Measurements from ENCODE around the gene CA12. TPM values are rescaled to one million over a fixed set of nuclear protein-coding genes. Genes with fewer than 3 reads are reported as not detected.

CA12 gene
- total RNA-seq, 1 experiment from 2014 or later: 2.8 TPM

DNA sequence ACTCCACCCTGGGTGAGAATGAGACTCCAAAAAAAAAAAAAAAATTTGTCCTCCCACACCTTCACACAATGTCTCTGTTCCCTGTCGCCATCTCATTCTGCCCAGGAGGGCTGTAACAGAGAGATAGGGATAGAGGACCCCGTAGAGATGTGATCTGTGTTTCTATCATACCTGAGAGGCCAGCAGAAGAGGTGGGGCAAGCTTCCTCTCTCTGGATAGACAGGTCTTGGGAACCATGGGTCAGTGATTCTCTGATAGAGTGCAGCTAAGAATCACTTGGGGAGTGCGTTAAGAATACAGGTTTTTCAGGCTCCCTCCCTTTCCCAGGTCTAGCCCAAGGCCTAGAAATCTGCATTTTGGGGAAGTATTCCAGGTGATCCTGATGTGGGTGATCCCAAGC lies 8.3 kb downstream of the CA12 start:
- ChIA-PET POLR2A (no interaction called here), CTCF (no interaction called here)
- Mint-ChIP-seq H3K9me3 (no peaks in the 10 kb centered on the region), H3K4me3 (no peak overlapping the region), H3K4me1 (peaks cover 28% of the 10 kb centered on the region), H3K27me3 (ENCODE audit: low read depth) (0 out of 2 replicates have a peak, but pooled peaks cover 3% of the 10 kb centered on the region), H3K27ac (no peak overlapping the region), H3K36me3 (no peaks in the 10 kb centered on the region)
- no peak for DNase-seq (ENCODE audit: low spot score)
- no peak for ATAC-seq
- TF ChIP-seq GABPB1 (CRISPR knock-in tag; IDR thresholded peaks at IDR 0.05): no peak
- no peak for TF ChIP-seq ZNF138 (CRISPR knock-in tag; conservative IDR thresholded peaks at IDR 0.05)
- no peak for TF ChIP-seq HMGA2 (CRISPR knock-in tag; IDR thresholded peaks at IDR 0.05)
- no peak for TF ChIP-seq ARID4B (CRISPR knock-in tag; IDR thresholded peaks at IDR 0.05; ENCODE audit: borderline replicate concordance)
- no peak for TF ChIP-seq NFATC4 (CRISPR knock-in tag; IDR thresholded peaks at IDR 0.05)
- TF ChIP-seq TP53 (CRISPR knock-in tag; IDR thresholded peaks at IDR 0.05): no peak
- TF ChIP-seq RORB (CRISPR knock-in tag; IDR thresholded peaks at IDR 0.05): no peak
- no peak for TF ChIP-seq CREB1 (CRISPR knock-in tag; IDR thresholded peaks at IDR 0.05)
- no peak for TF ChIP-seq MAX (CRISPR knock-in tag; IDR thresholded peaks at IDR 0.05)
- TF ChIP-seq HMGXB4 (CRISPR knock-in tag; IDR thresholded peaks at IDR 0.05): no peak
- no peak for TF ChIP-seq PRRX2 (CRISPR knock-in tag; IDR thresholded peaks at IDR 0.05)
- no peak for TF ChIP-seq IRF1 (CRISPR knock-in tag; IDR thresholded peaks at IDR 0.05)
- TF ChIP-seq ATF1 (CRISPR knock-in tag; IDR thresholded peaks at IDR 0.05): no peak
- no peak for TF ChIP-seq NFE2L1 (CRISPR knock-in tag; IDR thresholded peaks at IDR 0.05)
- TF ChIP-seq ZNF263 (CRISPR knock-in tag; IDR thresholded peaks at IDR 0.05; ENCODE audit: low read depth): no peak
- TF ChIP-seq, protein P1, sequence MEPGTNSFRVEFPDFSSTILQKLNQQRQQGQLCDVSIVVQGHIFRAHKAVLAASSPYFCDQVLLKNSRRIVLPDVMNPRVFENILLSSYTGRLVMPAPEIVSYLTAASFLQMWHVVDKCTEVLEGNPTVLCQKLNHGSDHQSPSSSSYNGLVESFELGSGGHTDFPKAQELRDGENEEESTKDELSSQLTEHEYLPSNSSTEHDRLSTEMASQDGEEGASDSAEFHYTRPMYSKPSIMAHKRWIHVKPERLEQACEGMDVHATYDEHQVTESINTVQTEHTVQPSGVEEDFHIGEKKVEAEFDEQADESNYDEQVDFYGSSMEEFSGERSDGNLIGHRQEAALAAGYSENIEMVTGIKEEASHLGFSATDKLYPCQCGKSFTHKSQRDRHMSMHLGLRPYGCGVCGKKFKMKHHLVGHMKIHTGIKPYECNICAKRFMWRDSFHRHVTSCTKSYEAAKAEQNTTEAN (CRISPR knock-in tag; IDR thresholded peaks at IDR 0.05): no peak
- no peak for TF ChIP-seq ERG (CRISPR knock-in tag; IDR thresholded peaks at IDR 0.05)

GRCh38 chr15:63372753-63373152 lies 8.9 kb downstream of the CA12 start:
- Mint-ChIP-seq H3K36me3 (no peaks in the 10 kb centered on the region), H3K4me3 (no peak overlapping the region), H3K27me3 (ENCODE audit: low read depth) (0 out of 2 replicates have a peak, but pooled peaks cover 3% of the 10 kb centered on the region), H3K4me1 (peaks cover 28% of the 10 kb centered on the region), H3K27ac (no peak overlapping the region), H3K9me3 (no peaks in the 10 kb centered on the region)
- TF ChIP-seq SMAD4 (CRISPR knock-in tag; IDR thresholded peaks at IDR 0.05): no peak
- TF ChIP-seq KAT7 (CRISPR knock-in tag; IDR thresholded peaks at IDR 0.05; ENCODE audit: borderline replicate concordance): no peak
- DNase-seq (ENCODE audit: low spot score) (no peak), ATAC-seq (no peak)
- ChIA-PET POLR2A (no interaction called here), CTCF (no interaction called here)
